Pancreas (tissue), 10 donors: Measurements from ENCODE around the gene BRINP3. TPM values are rescaled to one million over a fixed set of nuclear protein-coding genes. Genes with fewer than 3 reads are reported as not detected.

Source experiments
- ATAC-seq, 4 donors: fragments of 200-7000 bp; cut with Tn5 transposase; one replicate each; pipeline versions ENCODE4 v1.8.0 to v1.9.1; 2020; ENCODE audit warnings: mild to moderate bottlenecking in 4 of 4, moderate library complexity in 4 of 4
- DNase-seq, 6 donors: peaks; one replicate each; pipeline ENCODE4 v3.0.0-alpha.2; 2020
- FAIRE-seq: peaks from 2 replicates; lab custom pipeline; 2012; peaks lifted over from hg19 to GRCh38; lab: Jason Lieb, UNC
- H3K27ac ChIP-seq, 4 donors: fragments of 200-600 bp; sonication (generic); 1 replicate in 3 of 4; 2 replicates in 1 of 4; pipeline versions ENCODE4 v1.5.0 to v1.8.0; 2020
- H3K27me3 ChIP-seq, 4 donors: fragments of 200-600 bp; one replicate each; pipeline ENCODE4 v1.8.0; 2021
- H3K36me3 ChIP-seq, 3 donors: fragments of 200-600 bp; sonication (generic) in 1 of 3; one replicate each; pipeline versions ENCODE4 v1.5.0 to v1.8.0; 2020 to 2021
- H3K4me1 ChIP-seq, 3 donors: fragments of 200-600 bp; one replicate each; pipeline ENCODE4 v1.8.0; 2021
- H3K4me3 ChIP-seq, 4 donors: fragments of 200-600 bp; sonication (generic) in 2 of 4; one replicate each; pipeline versions ENCODE4 v1.5.0 to v1.8.0; 2020 to 2021
- H3K9me3 ChIP-seq, 4 donors: fragments of 200-600 bp; one replicate each; pipeline ENCODE4 v1.8.0; 2021
- CTCF ChIP-seq, 4 donors: fragments of 200-600 bp; sonication (generic) in 3 of 4; IDR thresholded peaks; one replicate each; pipeline versions ENCODE4 v1.5.0 to v1.8.0; 2021; ENCODE audit warnings: antibody characterized with exemption in 4 of 4
- WGBS, 2 donors: extraction: QIAGEN DNeasy Blood & Tissue Kit; methylation state at CpG; one replicate each; pipeline ENCODE4 v1.1.7; 2013; 5-methylcytosine and 5-hydroxymethylcytosine counted together
- intact Hi-C, 3 donors: fragments of 100-400 bp; cut with DNase I; formaldehyde crosslinking; loops; one replicate each; pipeline versions ENCODE4 v1.11.1 to v1.14.2; 2022
- polyA plus RNA-seq, 2 donors: library from polyadenylated mRNA; stranded (reverse); fragments of 200-250 nt; gene quantifications; one replicate each; pipeline ENCODE4 v1.2.3, GENCODE V29; 2013
- total RNA-seq, 6 donors: library from RNA; stranded (reverse); fragmentation: NEBNext Ultra II Directional in 4 of 6; extraction: Animal tissue kit (Norgen Biotek cat#: 25700) in 4 of 6; gene quantifications; one replicate each; pipeline versions ENCODE4 v1.2.1 to v1.2.4, GENCODE V29; 2021 to 2023
- donor health status: healthy with polysubstance abuse.
- donor health status: DM: no; HTN: no; CAD: no; lungs with moderate emphysema.
- donor health status: DM: no; HTN: no; CAD: no.
- donor health status: control.
- donor health status: control.
- donor health status: Bipolar disorder and iron deficiency.
- donor health status: DM: yes; HTN: yes; CAD: no.
- donor health status: DM: no; HTN: no; CAD: no.
- donor health status: DM: no; HTN: no; CAD: no.
- donor health status: DM: yes; HTN: yes; CAD: no.

BRINP3 gene
- total and polyA plus RNA-seq, 8 donors, result 0.24 to 0.42 TPM; not detected in 6

DNA sequence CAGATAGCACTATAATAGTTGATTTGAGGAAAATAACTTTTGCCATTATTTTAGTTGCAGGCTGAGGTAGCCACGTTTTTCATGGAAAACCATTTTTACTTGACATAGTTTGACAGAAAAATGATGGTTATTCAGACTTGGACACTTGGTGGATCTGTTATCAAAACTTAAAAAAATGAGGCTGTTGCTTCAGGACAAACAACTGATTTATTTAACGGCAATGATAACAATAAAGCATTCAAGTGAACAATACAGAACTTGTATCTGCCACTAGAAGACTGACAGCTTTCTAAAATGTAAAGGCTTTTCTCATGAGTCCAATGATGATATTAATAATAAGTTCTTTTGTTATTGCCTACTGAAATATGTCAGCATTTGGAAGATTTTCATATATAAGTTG lies 322.9 kb downstream of the BRINP3 start:
- no peak overlapping the region for H3K27ac ChIP-seq
- H3K4me1 ChIP-seq, result no peaks in the 10 kb centered on the region
- TF ChIP-seq CTCF (IDR thresholded peaks at IDR 0.05), result no peak
- H3K4me3 ChIP-seq, result no peak overlapping the region
- 28 to 31% methylated on average over 2 of the region's 2 CpGs for WGBS, 2 donors
- no peaks in the 10 kb centered on the region for H3K27me3 ChIP-seq
- ATAC-seq, result no peak
- intact Hi-C loops, result no loop called here
- FAIRE-seq, result no peak
- no peaks in the 10 kb centered on the region for H3K9me3 ChIP-seq
- DNase-seq, result no peak
- H3K36me3 ChIP-seq, result no peaks in the 10 kb centered on the region

DNA sequence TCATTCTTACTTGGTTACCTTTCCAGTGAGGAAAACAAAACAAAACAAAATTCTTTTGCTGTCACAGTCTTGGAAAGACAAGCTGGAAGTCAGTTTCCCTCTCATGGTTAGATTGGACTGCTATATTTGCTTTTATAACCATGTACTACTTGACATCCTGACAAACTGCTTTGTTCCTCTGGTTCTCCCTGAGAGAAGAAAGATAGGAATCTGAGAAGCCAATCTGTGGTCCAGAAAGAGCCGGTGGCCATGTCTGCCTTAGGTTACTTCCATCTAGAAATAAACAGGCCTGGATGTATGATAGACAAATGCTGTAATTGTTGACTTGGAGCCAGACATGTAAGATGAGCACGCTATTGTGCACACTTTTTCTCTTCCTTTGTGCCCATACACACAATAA lies 330.0 kb downstream of the BRINP3 start:
- no peak for FAIRE-seq
- intact Hi-C loops, result no loop called here
- ATAC-seq, result no peak

GRCh38 chr1:190144650-190145049 lies 333.0 kb downstream of the BRINP3 start:
- intact Hi-C loops, result no loop called here
- FAIRE-seq (no peak), ATAC-seq (no peak), DNase-seq (no peak)
- H3K27me3 ChIP-seq, result no peaks in the 10 kb centered on the region
- no peaks in the 10 kb centered on the region for H3K9me3 ChIP-seq
- no peak overlapping the region for H3K27ac ChIP-seq
- no peaks in the 10 kb centered on the region for H3K36me3 ChIP-seq
- peaks cover 0 to 6% (median 0%) of the 10 kb centered on the region in 3 donors for H3K4me1 ChIP-seq
- no peak for TF ChIP-seq CTCF (IDR thresholded peaks at IDR 0.05)
- WGBS, 2 donors, result 66 to 67% methylated on average over 2 of the region's 2 CpGs
- H3K4me3 ChIP-seq, result no peak overlapping the region

More for the DNA sequence above, 330.0 kb downstream of the BRINP3 start:
- no peak for TF ChIP-seq CTCF (IDR thresholded peaks at IDR 0.05)
- no peak overlapping the region for H3K4me3 ChIP-seq
- 73 to 84% methylated on average over 2 of the region's 2 CpGs for WGBS, 2 donors
- no peaks in the 10 kb centered on the region for H3K36me3 ChIP-seq
- no peaks in the 10 kb centered on the region for H3K27me3 ChIP-seq
- DNase-seq, result no peak
- H3K27ac ChIP-seq, result no peak overlapping the region
- H3K9me3 ChIP-seq, result no peaks in the 10 kb centered on the region
- H3K4me1 ChIP-seq, result no peaks in the 10 kb centered on the region

- H3K36me3 ChIP-seq, result no peaks in the 10 kb centered on the region
- H3K27me3 ChIP-seq, result no peaks in the 10 kb centered on the region
- ATAC-seq (no peak), FAIRE-seq (no peak), DNase-seq (no peak)
- no peak for TF ChIP-seq CTCF (IDR thresholded peaks at IDR 0.05)
- intact Hi-C loops, result no loop called here
- H3K9me3 ChIP-seq, result no peaks in the 10 kb centered on the region
- no peak overlapping the region for H3K4me3 ChIP-seq
- no peak overlapping the region for H3K27ac ChIP-seq
- peaks cover 0 to 6% (median 0%) of the 10 kb centered on the region in 3 donors for H3K4me1 ChIP-seq
- WGBS, 2 donors, result 37% methylated on average over 1 of the region's 1 CpG
Observed at GRCh38 chr1:190140644-190141043, 337.0 kb downstream of the BRINP3 start.

DNA sequence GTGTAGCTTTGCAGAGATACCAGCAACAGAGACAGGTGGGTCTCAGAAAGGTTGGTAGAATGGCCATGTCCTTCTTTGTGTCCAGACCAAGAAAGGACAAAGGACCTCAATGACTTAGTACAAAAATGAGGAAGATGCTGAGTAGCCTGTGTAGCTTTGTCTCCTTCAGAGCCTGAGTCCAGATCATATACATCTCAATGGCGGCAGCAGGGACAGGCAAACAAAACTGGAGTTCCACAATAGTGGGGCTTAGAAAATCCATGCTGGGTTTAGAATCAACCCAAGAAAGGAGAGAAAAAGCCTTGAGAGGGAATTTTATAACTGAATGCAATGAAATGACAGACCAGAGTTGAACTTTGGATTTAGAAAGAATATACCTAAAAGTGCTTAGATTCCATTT lies 339.0 kb downstream of the BRINP3 start:
- intact Hi-C loops, result no loop called here
- Histone ChIP-seq H3K36me3 (no peaks in the 10 kb centered on the region), H3K4me1 (peaks cover 0 to 6% (median 0%) of the 10 kb centered on the region in 3 donors), H3K27ac (no peak overlapping the region), H3K27me3 (no peaks in the 10 kb centered on the region), H3K9me3 (no peaks in the 10 kb centered on the region), H3K4me3 (no peak overlapping the region)
- ATAC-seq (no peak), FAIRE-seq (no peak), DNase-seq (no peak)
- WGBS, 2 donors, result 91 to 97% methylated on average over 1 of the region's 1 CpG
- no peak for TF ChIP-seq CTCF (IDR thresholded peaks at IDR 0.05)
